ENCODE results near the gene VIPR1.

- TF ChIP-seq, protein P1, sequence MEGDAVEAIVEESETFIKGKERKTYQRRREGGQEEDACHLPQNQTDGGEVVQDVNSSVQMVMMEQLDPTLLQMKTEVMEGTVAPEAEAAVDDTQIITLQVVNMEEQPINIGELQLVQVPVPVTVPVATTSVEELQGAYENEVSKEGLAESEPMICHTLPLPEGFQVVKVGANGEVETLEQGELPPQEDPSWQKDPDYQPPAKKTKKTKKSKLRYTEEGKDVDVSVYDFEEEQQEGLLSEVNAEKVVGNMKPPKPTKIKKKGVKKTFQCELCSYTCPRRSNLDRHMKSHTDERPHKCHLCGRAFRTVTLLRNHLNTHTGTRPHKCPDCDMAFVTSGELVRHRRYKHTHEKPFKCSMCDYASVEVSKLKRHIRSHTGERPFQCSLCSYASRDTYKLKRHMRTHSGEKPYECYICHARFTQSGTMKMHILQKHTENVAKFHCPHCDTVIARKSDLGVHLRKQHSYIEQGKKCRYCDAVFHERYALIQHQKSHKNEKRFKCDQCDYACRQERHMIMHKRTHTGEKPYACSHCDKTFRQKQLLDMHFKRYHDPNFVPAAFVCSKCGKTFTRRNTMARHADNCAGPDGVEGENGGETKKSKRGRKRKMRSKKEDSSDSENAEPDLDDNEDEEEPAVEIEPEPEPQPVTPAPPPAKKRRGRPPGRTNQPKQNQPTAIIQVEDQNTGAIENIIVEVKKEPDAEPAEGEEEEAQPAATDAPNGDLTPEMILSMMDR (IDR thresholded peaks at IDR 0.05) = no peak
- no peak for TF ChIP-seq POLR2A (IDR thresholded peaks at IDR 0.05)
Measured at GRCh38 chr3:42489116-42489936, 13.1 kb upstream of the VIPR1 start.

Measured in heart left ventricle (tissue), 13 donors.